ENCODE results near the gene PIEZO1. TPM values are rescaled to one million over a fixed set of nuclear protein-coding genes. Genes with fewer than 3 reads are reported as not detected.

The PIEZO1 gene
- total and polyA plus RNA-seq, 9 of the 15 experiments (the other 6 are each of a cell fraction or from before 2014, with no cell fraction given), result 3.6 to 432 (median 131) TPM

- peak; percentile 90; the same call in 1 of the 2 replicates for TF ChIP-seq ZBED1 (IDR thresholded peaks at IDR 0.05)
- TF ChIP-seq MBD2 (IDR thresholded peaks at IDR 0.05; ENCODE audit: borderline replicate concordance, low read depth), result peak; percentile 85
- peak; percentile 99 for TF ChIP-seq NFIC (IDR thresholded peaks at IDR 0.05)
- peak; percentile 73 for TF ChIP-seq RBM39 (optimal IDR thresholded peaks at IDR 0.05; ENCODE audit: low read depth, low read length)
- TF ChIP-seq HDAC1 (IDR thresholded peaks at IDR 0.05), result peak; percentile 6 to 93; a peak in 3 of 4 replicates
- TF ChIP-seq GTF2A2 (tag; IDR thresholded peaks at IDR 0.05), result no peak
- TF ChIP-seq TFAM (CRISPR knock-in tag; conservative IDR thresholded peaks at IDR 0.05), result no peak
- TF ChIP-seq POLR3G (IDR thresholded peaks at IDR 0.05; ENCODE audit: extremely low read depth, insufficient read length, insufficient replicate concordance), result no peak
- peak; percentile 24; the same call in 1 of the 2 replicates for TF ChIP-seq ZNF263 (CRISPR knock-in tag; IDR thresholded peaks at IDR 0.05; ENCODE audit: borderline replicate concordance)
- TF ChIP-seq HCFC1 (IDR thresholded peaks at IDR 0.05; ENCODE audit: low read depth, low read length), result no peak; the same call in 1 of the 2 replicates
- no peak for TF ChIP-seq ZNF253 (CRISPR knock-in tag; conservative IDR thresholded peaks at IDR 0.05)
- TF ChIP-seq ZNF395 (CRISPR knock-in tag; IDR thresholded peaks at IDR 0.05), result peak; percentile 61; the same call in 1 of the 2 replicates
- peak; percentile 98 for TF ChIP-seq SMARCA4 (IDR thresholded peaks at IDR 0.05)
- TF ChIP-seq SFPQ (IDR thresholded peaks at IDR 0.05; ENCODE audit: low read depth, low read length), result no peak
- TF ChIP-seq POLR2AphosphoS5 (IDR thresholded peaks at IDR 0.05; ENCODE audit: control insufficient read depth, insufficient read depth, low read depth, low read length), result peak; percentile 97
- TF ChIP-seq ARID4B (CRISPR knock-in tag; IDR thresholded peaks at IDR 0.05), result no peak; the same call in 1 of the 2 replicates
- no peak for TF ChIP-seq HNRNPH1 (optimal IDR thresholded peaks at IDR 0.05; ENCODE audit: low read depth, low read length)
- TF ChIP-seq PTBP1 (IDR thresholded peaks at IDR 0.05; ENCODE audit: low read depth, low read length), result 0 out of 2 replicates have a peak, but pooled peaks have one; percentile 3
- TF ChIP-seq FOS (IDR thresholded peaks at IDR 0.05; ENCODE audit: extremely low read depth, insufficient read length), result no peak
- TF ChIP-seq ZNF830 (CRISPR knock-in tag; IDR thresholded peaks at IDR 0.05), result no peak
- TF ChIP-seq FOXM1 (IDR thresholded peaks at IDR 0.05; ENCODE audit: low read depth), result peak; percentile 78
- TF ChIP-seq FOXM1 (CRISPR knock-in tag; IDR thresholded peaks at IDR 0.05; ENCODE audit: low read depth), result no peak
These were observed 96.8 kb downstream of the PIEZO1 start (continued) for GRCh38 chr16:88688013-88688778.
